ENCODE results near the gene CRABP2. TPM values are rescaled to one million over a fixed set of nuclear protein-coding genes. Genes with fewer than 3 reads are reported as not detected.

Gene CRABP2
- total and polyA plus RNA-seq, 2 of the 13 experiments (the other 11 are each of a cell fraction or from before 2014, with no cell fraction given), result 0.40 to 0.60 TPM

- TF ChIP-seq, protein P1, sequence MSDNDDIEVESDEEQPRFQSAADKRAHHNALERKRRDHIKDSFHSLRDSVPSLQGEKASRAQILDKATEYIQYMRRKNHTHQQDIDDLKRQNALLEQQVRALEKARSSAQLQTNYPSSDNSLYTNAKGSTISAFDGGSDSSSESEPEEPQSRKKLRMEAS (IDR thresholded peaks at IDR 0.05), result peak; percentile 98
- TF ChIP-seq ZNF33B (CRISPR knock-in tag; IDR thresholded peaks at IDR 0.05), result peak; percentile 91
- peak; percentile 89 for TF ChIP-seq PHF20 (CRISPR knock-in tag; IDR thresholded peaks at IDR 0.05)
- peak; percentile 38; the same call in 1 of the 2 replicates for TF ChIP-seq ZMYM4 (CRISPR knock-in tag; IDR thresholded peaks at IDR 0.05)
- TF ChIP-seq ZNF296 (CRISPR knock-in tag; conservative IDR thresholded peaks at IDR 0.05), result peak; percentile 61; the same call in 1 of the 2 replicates
- TF ChIP-seq PLSCR1 (CRISPR knock-in tag; IDR thresholded peaks at IDR 0.05; ENCODE audit: borderline replicate concordance), result no peak
- TF ChIP-seq MTERF4 (CRISPR knock-in tag; IDR thresholded peaks at IDR 0.05), result no peak
- TF ChIP-seq TCF7L2 (IDR thresholded peaks at IDR 0.05; ENCODE audit: low read depth, low read length), result no peak
- no peak for TF ChIP-seq MZF1 (CRISPR knock-in tag; IDR thresholded peaks at IDR 0.05; ENCODE audit: borderline replicate concordance)
- no peak for TF ChIP-seq HNRNPLL (IDR thresholded peaks at IDR 0.05; ENCODE audit: low read depth, low read length, poor library complexity, severe bottlenecking)
- TF ChIP-seq HES4 (CRISPR knock-in tag; IDR thresholded peaks at IDR 0.05; ENCODE audit: borderline replicate concordance), result no peak
- TF ChIP-seq KDM4B (CRISPR knock-in tag; IDR thresholded peaks at IDR 0.05), result no peak
- peak; percentile 76; the same call in 1 of the 2 replicates for TF ChIP-seq MTA1 (CRISPR knock-in tag; IDR thresholded peaks at IDR 0.05; ENCODE audit: borderline replicate concordance)
- peak; percentile 77 for TF ChIP-seq TAF1 (CRISPR knock-in tag; IDR thresholded peaks at IDR 0.05)
- no peak for TF ChIP-seq ZNF33A (CRISPR knock-in tag; IDR thresholded peaks at IDR 0.05; ENCODE audit: borderline replicate concordance)
- TF ChIP-seq ZNF24 (IDR thresholded peaks at IDR 0.05), result no peak
- TF ChIP-seq NR2F2 (IDR thresholded peaks at IDR 0.05; ENCODE audit: borderline replicate concordance, low read depth), result peak; percentile 68; the same call in 1 of the 2 replicates
- TF ChIP-seq PAX8 (CRISPR knock-in tag; IDR thresholded peaks at IDR 0.05; ENCODE audit: borderline replicate concordance), result peak; percentile 91
- TF ChIP-seq ZNF792 (CRISPR knock-in tag; IDR thresholded peaks at IDR 0.05), result no peak
- 0 out of 2 replicates have a peak, but pooled peaks have one; percentile 61 for TF ChIP-seq SIX4 (CRISPR knock-in tag; IDR thresholded peaks at IDR 0.05)
- TF ChIP-seq MIER2 (CRISPR knock-in tag; IDR thresholded peaks at IDR 0.05), result no peak
- TF ChIP-seq BRD4 (CRISPR knock-in tag; IDR thresholded peaks at IDR 0.05), result peak; percentile 78
- TF ChIP-seq ZNF605 (CRISPR knock-in tag; IDR thresholded peaks at IDR 0.05), result peak; percentile 77
- no peak; the same call in 1 of the 2 replicates for TF ChIP-seq TEF (CRISPR knock-in tag; IDR thresholded peaks at IDR 0.05)
- TF ChIP-seq ZNF879 (CRISPR knock-in tag; IDR thresholded peaks at IDR 0.05), result no peak
- TF ChIP-seq IKZF1 (IDR thresholded peaks at IDR 0.05), result no peak
- TF ChIP-seq HOXA7 (CRISPR knock-in tag; IDR thresholded peaks at IDR 0.05), result no peak
- peak; percentile 87 to 95; a peak in 2 of 4 replicates for TF ChIP-seq KLF16 (CRISPR knock-in tag; IDR thresholded peaks at IDR 0.05)
- TF ChIP-seq ZNF850 (CRISPR knock-in tag; conservative IDR thresholded peaks at IDR 0.05), result no peak
- peak; percentile 92 for TF ChIP-seq POLR2G (IDR thresholded peaks at IDR 0.05; ENCODE audit: low read depth, low read length)
- peak; percentile 76; the same call in 1 of the 2 replicates for TF ChIP-seq MIER3 (CRISPR knock-in tag; IDR thresholded peaks at IDR 0.05; ENCODE audit: borderline replicate concordance)
Observed at GRCh38 chr1:156740741-156741480, 35.5 kb upstream of the CRABP2 start, which contains the start of gene MRPL24 (continued).
